ENCODE data around the gene CNPY4. TPM values are rescaled to one million over a fixed set of nuclear protein-coding genes. Genes with fewer than 3 reads are reported as not detected.

CNPY4 gene
- total and polyA plus RNA-seq, 10 of the 15 experiments (the other 5 are each of a cell fraction or from before 2014, with no cell fraction given): 2.5 to 9.2 (median 6.8) TPM

GRCh38 chr7:100111914-100112313 lies 7.5 kb upstream of the CNPY4 start (continued):
- TF ChIP-seq WRNIP1 (IDR thresholded peaks at IDR 0.05; ENCODE audit: borderline replicate concordance, low read depth, low read length): no peak

- no peak overlapping the region for H3K9ac ChIP-seq (ENCODE audit: control insufficient read depth, insufficient read depth, low read length)
- H3K36me3 ChIP-seq (ENCODE audit: control insufficient read depth in 2 of 2, insufficient read depth in 2 of 2, low read length in 1 of 2): peaks cover 3 to 5% of the 10 kb centered on the region in 2 experiments; a peak in 3 of 4 replicates
- ATAC-seq (no peak), DNase-seq (ENCODE audit: low read depth, low spot score) (no peak), FAIRE-seq (no peak)
- ChIA-PET SMC1A (ENCODE audit: uncharacterized antibody, unreplicated experiment) (no interaction called here), RAD21 (ENCODE audit: unreplicated experiment) (interaction anchor here (0.7 kb wide), 1 partner anchor 12 kb away, joined by 3 read pairs; no protein-coding TSS in a partner anchor), CTCF (no interaction called here), POLR2A (interaction anchor here (0.6 to 1.2 kb wide), 3 partner anchors 10 to 114 kb away, joined by 3 to 7 read pairs (median 3); no protein-coding TSS in a partner anchor)
- no peak overlapping the region for H3K27ac ChIP-seq (ENCODE audit: control insufficient read depth, insufficient read depth)
- TF ChIP-seq CHD4 (IDR thresholded peaks at IDR 0.05): no peak
- TF ChIP-seq SREBF1 (IDR thresholded peaks at IDR 0.05; ENCODE audit: low read length): no peak
- TF ChIP-seq HDGF (IDR thresholded peaks at IDR 0.05): no peak
- TF ChIP-seq IKZF2 (IDR thresholded peaks at IDR 0.05): no peak
- TF ChIP-seq USF2 (IDR thresholded peaks at IDR 0.05; ENCODE audit: borderline replicate concordance, low read depth, low read length): no peak
- no peak for TF ChIP-seq EED (IDR thresholded peaks at IDR 0.05; ENCODE audit: low read depth)
- no peak for TF ChIP-seq PAX8 (IDR thresholded peaks at IDR 0.05)
- TF ChIP-seq NR2F1 (conservative IDR thresholded peaks at IDR 0.05): no peak
- no peak for TF ChIP-seq ZZZ3 (IDR thresholded peaks at IDR 0.05; ENCODE audit: control insufficient read depth, insufficient read length, low read depth)
- TF ChIP-seq HDAC6 (IDR thresholded peaks at IDR 0.05; ENCODE audit: unreplicated experiment): no peak
- TF ChIP-seq ATF3 (IDR thresholded peaks at IDR 0.05; ENCODE audit: borderline replicate concordance, extremely low read depth, low read depth, low read length): no peak
- TF ChIP-seq REST (IDR thresholded peaks at IDR 0.05; ENCODE audit: low read depth, low read length): no peak
- no peak for TF ChIP-seq USF1 (IDR thresholded peaks at IDR 0.05; ENCODE audit: borderline replicate concordance, extremely low read length, insufficient read depth, low read depth, low read length)
- H3K4me2 ChIP-seq (ENCODE audit: control insufficient read depth, insufficient read depth): no peak overlapping the region
- no peaks in the 10 kb centered on the region for H3K27me3 ChIP-seq (replicated peaks in 1 of 2; ENCODE audit: control insufficient read depth in 2 of 2, insufficient read depth in 2 of 2, low read length in 1 of 2)
- H3K79me2 ChIP-seq (ENCODE audit: control insufficient read depth, insufficient read depth, low read length): peaks cover 5% of the 10 kb centered on the region
- H3K9me3 ChIP-seq (replicated peaks; ENCODE audit: control insufficient read depth, insufficient read depth, low read length): no peaks in the 10 kb centered on the region
- no TSS peak for BruUV-seq (replicated peaks)
- H4K20me1 ChIP-seq (ENCODE audit: control insufficient read depth, insufficient read depth): no peaks in the 10 kb centered on the region
- in situ Hi-C loops (cut with MboI) (no loop called here), intact Hi-C loops (cut with micrococcal nuclease; ENCODE audit: unreplicated experiment) (no loop called here)
- WGBS (ENCODE audit: insufficient coverage, insufficient replicate concordance, low lambda C conversion rate, missing lambda C conversion rate): 98% methylated on average over 7 of the region's 7 CpGs
- no peak overlapping the region for H3K4me3 ChIP-seq
- H3K4me1 ChIP-seq (ENCODE audit: control insufficient read depth, insufficient read depth, low read length): no peaks in the 10 kb centered on the region
- H2AFZ ChIP-seq (ENCODE audit: control insufficient read depth, low read depth, low read length): no peak overlapping the region
Observed at GRCh38 chr7:100115026-100115425, 4.4 kb upstream of the CNPY4 start.

All from GM12878 (cell line).